GM18870 (cell line): ENCODE data around the gene NOL8.

Experiments used
- ATAC-seq: cut with Tn5 transposase; IDR thresholded peaks from one replicate; pipeline ENCODE4 v1.9.1; 2021; ENCODE audit warnings: moderate library complexity; ENCODE audit not compliant: unreplicated experiment

NOL8 gene

GRCh38 chr9:92270511-92270910 is 54.6 kb downstream of the NOL8 start:
- ATAC-seq, result no peak

- ATAC-seq, result no peak
Observed at GRCh38 chr9:92266486-92266885, 58.7 kb downstream of the NOL8 start.

GRCh38 chr9:92265154-92265553 is 60.0 kb downstream of the NOL8 start:
- no peak for ATAC-seq

- no peak for ATAC-seq
Observed at GRCh38 chr9:92263131-92263530, 62.0 kb downstream of the NOL8 start.

- ATAC-seq, result no peak
Observed at GRCh38 chr9:92257327-92257726, 67.8 kb downstream of the NOL8 start.

GRCh38 chr9:92254381-92255337 is 70.5 kb downstream of the NOL8 start:
- ATAC-seq, result no peak

- no peak for ATAC-seq
Observed at GRCh38 chr9:92253656-92254055, 71.5 kb downstream of the NOL8 start.

- ATAC-seq, result no peak
Observed at GRCh38 chr9:92247981-92248380, 77.2 kb downstream of the NOL8 start.
